HG02763 (cell line): Measurements from ENCODE around the gene HECW1.
"Not testable (repeated sequence)": the region's sequence is repeated elsewhere in the genome, so short reads cannot be mapped to it uniquely, and the experiment has no call there.

ENCODE experiments used
- ATAC-seq: cut with Tn5 transposase; IDR thresholded peaks from one replicate; pipeline ENCODE4 v1.9.1; 2021; ENCODE audit warnings: mild to moderate bottlenecking, moderate library complexity; ENCODE audit not compliant: unreplicated experiment

The HECW1 gene

GRCh38 chr7:43460733-43461348 is 348.4 kb downstream of the HECW1 start:
- no peak for ATAC-seq

- no peak for ATAC-seq
Observed at GRCh38 chr7:43461349-43462024, 349.0 kb downstream of the HECW1 start.

- ATAC-seq = no peak
Observed at GRCh38 chr7:43462836-43463235, 350.4 kb downstream of the HECW1 start.

- no peak for ATAC-seq
Observed at GRCh38 chr7:43463401-43463980, 351.0 kb downstream of the HECW1 start.

- ATAC-seq = no peak
Observed at GRCh38 chr7:43465581-43466554, 353.4 kb downstream of the HECW1 start.

GRCh38 chr7:43467406-43467805 is 355.0 kb downstream of the HECW1 start:
- no peak for ATAC-seq

- ATAC-seq = no peak
Observed at GRCh38 chr7:43467846-43468245, 355.4 kb downstream of the HECW1 start.

GRCh38 chr7:43469051-43469450 is 356.6 kb downstream of the HECW1 start:
- no peak for ATAC-seq

- ATAC-seq = no peak
Observed at GRCh38 chr7:43470110-43470509, 357.7 kb downstream of the HECW1 start.

GRCh38 chr7:43475983-43476382 is 363.5 kb downstream of the HECW1 start:
- no peak for ATAC-seq

GRCh38 chr7:43476896-43477295 is 364.4 kb downstream of the HECW1 start:
- no peak for ATAC-seq

- no peak for ATAC-seq
Observed at GRCh38 chr7:43479042-43479441, 366.6 kb downstream of the HECW1 start.

GRCh38 chr7:43479543-43479942 is 367.1 kb downstream of the HECW1 start:
- ATAC-seq = no peak

- no peak for ATAC-seq
Observed at GRCh38 chr7:43480581-43480980, 368.1 kb downstream of the HECW1 start.

GRCh38 chr7:43481902-43482678 is 369.6 kb downstream of the HECW1 start:
- no peak for ATAC-seq

- no peak for ATAC-seq
Observed at GRCh38 chr7:43482679-43483252, 370.3 kb downstream of the HECW1 start.

- ATAC-seq = no peak
Observed at GRCh38 chr7:43484678-43485395, 372.4 kb downstream of the HECW1 start.

- no peak for ATAC-seq
Observed at GRCh38 chr7:43485580-43485979, 373.1 kb downstream of the HECW1 start.

- ATAC-seq = not testable (repeated sequence)
Observed at GRCh38 chr7:43486008-43486407, 373.6 kb downstream of the HECW1 start.
